VCaP (cell line): Measurements from ENCODE around the gene LDLRAD4.

Source experiments
- H3K27ac ChIP-seq: fragments of 450-650 bp; 2 replicates; pipeline ENCODE4 v1.5.1; 2017
- TF ChIP-seq, protein P1 (sequence below): fragments of 450-650 bp; conservative IDR thresholded peaks from 2 replicates; pipeline ENCODE4 v1.5.1; 2017; ENCODE audit warnings: mild to moderate bottlenecking, moderate library complexity

Gene LDLRAD4

DNA sequence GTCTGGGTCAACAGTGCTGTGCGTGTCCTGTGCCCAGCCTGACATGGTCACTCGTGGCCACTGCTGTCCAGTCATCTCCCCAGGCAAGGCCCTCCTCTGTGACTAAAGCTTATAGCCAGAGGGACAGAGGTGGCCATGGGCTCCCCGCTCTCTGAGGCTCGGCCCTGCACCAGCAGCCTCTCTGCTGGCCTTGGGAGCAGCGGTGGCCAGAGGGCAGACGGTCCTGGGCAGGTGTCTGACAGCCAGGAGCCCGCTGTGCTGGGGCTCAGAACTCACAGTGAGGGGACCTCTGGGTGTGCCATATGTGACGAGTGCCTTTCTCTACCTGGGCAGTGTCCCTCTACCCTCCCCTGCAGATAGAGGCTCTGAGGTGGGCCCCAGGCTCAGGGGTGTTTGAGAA is 409.1 kb downstream of the LDLRAD4 start:
- TF ChIP-seq, protein P1, sequence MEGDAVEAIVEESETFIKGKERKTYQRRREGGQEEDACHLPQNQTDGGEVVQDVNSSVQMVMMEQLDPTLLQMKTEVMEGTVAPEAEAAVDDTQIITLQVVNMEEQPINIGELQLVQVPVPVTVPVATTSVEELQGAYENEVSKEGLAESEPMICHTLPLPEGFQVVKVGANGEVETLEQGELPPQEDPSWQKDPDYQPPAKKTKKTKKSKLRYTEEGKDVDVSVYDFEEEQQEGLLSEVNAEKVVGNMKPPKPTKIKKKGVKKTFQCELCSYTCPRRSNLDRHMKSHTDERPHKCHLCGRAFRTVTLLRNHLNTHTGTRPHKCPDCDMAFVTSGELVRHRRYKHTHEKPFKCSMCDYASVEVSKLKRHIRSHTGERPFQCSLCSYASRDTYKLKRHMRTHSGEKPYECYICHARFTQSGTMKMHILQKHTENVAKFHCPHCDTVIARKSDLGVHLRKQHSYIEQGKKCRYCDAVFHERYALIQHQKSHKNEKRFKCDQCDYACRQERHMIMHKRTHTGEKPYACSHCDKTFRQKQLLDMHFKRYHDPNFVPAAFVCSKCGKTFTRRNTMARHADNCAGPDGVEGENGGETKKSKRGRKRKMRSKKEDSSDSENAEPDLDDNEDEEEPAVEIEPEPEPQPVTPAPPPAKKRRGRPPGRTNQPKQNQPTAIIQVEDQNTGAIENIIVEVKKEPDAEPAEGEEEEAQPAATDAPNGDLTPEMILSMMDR: no peak
- H3K27ac ChIP-seq: no peak overlapping the region

GRCh38 chr18:13628211-13628610 is 409.7 kb downstream of the LDLRAD4 start:
- no peak overlapping the region for H3K27ac ChIP-seq
- TF ChIP-seq, protein P1: no peak

DNA sequence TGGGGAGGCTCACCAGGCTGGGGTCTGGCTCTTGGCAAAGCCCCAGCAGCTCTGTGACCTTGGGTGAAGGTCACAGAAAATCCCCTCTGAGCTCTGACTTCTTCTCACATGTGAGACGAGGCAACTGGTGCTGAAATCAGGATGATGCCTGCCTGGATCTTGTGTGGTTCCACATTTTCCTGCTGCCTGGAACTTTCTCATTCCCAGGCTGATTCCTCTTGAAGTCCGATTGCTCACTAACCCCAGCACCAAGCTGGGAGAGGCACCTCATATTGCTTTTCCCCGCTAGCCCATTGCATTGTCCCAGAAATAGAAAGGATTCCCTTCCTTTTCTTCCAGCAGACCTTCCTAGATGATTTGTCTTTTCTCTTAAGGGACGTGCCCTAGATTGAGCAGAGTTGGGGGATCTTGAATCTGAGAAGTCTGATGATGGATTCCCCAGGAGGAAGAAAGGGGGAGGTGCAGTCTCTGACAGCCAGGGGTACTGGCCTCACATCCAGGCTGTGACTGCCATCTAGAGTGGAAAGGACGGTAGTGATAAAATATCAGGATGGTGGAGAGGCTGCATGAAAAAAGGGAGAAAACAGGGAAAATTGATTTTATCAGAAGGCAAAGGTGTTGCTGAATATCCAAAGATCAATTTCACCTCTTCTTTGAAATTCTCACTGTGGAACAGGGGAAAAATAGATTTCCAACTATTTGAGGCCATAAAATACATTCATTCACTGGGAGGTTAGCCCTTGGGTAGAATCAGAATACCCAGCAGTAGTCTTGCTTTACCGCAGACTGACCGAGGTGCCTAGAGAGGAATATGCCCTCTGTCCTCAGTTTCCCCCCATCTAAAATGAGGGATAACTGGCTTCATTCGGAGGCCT is 411.5 kb downstream of the LDLRAD4 start:
- no peak overlapping the region for H3K27ac ChIP-seq
- TF ChIP-seq, protein P1: peak; percentile 88

DNA sequence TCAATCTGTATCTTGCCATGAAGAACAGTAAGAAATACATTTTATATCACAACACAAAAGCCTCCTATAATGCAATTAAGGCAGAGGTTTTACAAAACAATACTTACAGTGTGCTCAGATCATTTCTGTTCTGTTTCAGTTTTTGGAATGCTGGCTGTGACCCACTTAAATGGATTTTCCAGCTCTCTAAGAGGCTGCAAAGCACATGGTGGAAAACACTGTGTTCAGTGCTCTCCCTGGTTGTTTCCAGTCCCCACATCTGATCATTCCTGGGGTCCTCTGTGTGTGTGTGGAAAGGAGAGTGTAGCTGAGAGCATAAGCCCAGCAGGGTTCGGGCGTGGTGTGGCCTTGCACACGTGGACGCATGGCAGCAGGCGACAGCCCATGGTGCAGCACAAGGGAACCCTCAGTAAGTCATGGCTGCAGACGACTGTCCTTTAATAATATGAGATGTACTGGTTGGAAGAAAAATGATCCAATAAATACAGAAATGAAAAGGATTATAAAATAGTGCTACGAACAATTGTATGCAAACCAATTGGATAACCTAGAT is 412.2 kb downstream of the LDLRAD4 start:
- TF ChIP-seq, protein P1: no peak
- no peak overlapping the region for H3K27ac ChIP-seq

GRCh38 chr18:13633700-13634099 is 415.1 kb downstream of the LDLRAD4 start:
- H3K27ac ChIP-seq: no peak overlapping the region
- TF ChIP-seq, protein P1: no peak

- TF ChIP-seq, protein P1: no peak
- H3K27ac ChIP-seq: no peak overlapping the region
These were observed 416.5 kb downstream of the LDLRAD4 start for GRCh38 chr18:13635046-13635445.

DNA sequence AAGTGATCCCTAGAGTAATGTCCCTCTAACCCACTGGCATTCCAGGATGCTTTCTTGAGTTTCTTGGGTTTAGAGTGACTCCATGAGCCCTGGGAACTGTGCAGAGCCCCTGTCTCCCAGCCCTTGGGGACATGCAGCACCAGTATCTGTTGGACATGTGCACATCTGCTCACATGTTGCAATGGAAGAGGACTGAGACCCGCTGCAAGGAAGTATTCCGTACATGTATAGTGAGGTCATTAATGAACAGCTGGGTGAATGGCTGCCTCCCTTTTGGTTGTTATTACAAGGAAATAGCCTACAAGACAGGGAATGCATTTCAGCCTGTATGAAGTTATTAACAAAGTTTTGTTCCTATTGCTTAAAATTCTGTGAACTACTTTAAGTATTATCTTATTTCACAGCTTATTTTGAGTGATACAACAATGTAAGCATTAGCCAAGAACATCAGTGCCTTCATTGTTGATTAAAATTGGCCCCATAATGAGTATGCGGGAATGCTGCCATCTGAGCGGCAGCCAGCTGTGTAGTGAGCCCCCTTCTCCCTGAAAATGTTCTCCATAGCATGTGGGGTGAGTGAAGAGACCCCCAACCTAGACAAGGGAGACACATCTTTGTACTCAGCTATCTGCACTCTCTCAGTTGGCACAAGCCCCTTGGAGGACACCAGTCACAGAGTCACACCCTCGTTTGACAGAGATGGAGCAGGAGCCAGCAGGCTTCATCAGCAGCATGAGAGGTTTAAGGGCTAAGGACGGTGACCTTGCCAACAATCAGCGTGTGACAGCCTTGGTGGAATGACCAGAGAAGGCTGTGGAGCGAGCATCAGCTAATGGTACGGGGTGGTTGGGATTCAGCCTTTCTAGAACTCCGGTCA is 420.4 kb downstream of the LDLRAD4 start:
- TF ChIP-seq, protein P1: no peak
- no peak overlapping the region for H3K27ac ChIP-seq
